Natural killer cell (primary cell): ENCODE results near the gene NLRP11. TPM values are rescaled to one million over a fixed set of nuclear protein-coding genes. Genes with fewer than 3 reads are reported as not detected.

Experiments used
- ATAC-seq, 3 donors: fragments of 150-1000 bp in 2 of 3; fragments of 200-7000 bp in 1 of 3; cut with Tn5 transposase; 1 replicate in 1 of 3; 2 replicates in 2 of 3; pipeline ENCODE4 v1.10.0; 2021; ENCODE audit warnings: mild to moderate bottlenecking in 2 of 3, moderate library complexity in 2 of 3
- DNase-seq, 2 donors: peaks; one replicate each; pipeline versions ENCODE4 v3.0.0 to v3.0.0-alpha.2; 2013 to 2021; ENCODE audit warnings: mixed read lengths in 1 of 2
- H3K27ac ChIP-seq: one replicate; pipeline ENCODE4 v1.5.1; 2013; ENCODE audit warnings: mild to moderate bottlenecking, low read length
- H3K27me3 ChIP-seq: one replicate; pipeline ENCODE4 v1.6.1; 2013; ENCODE audit warnings: low read length; ENCODE audit not compliant: control insufficient read depth, insufficient read depth
- H3K36me3 ChIP-seq: one replicate; pipeline ENCODE4 v1.6.1; 2013; ENCODE audit warnings: low read length; ENCODE audit not compliant: control insufficient read depth, insufficient read depth
- H3K4me1 ChIP-seq: one replicate; pipeline ENCODE4 v1.6.1; 2013; ENCODE audit warnings: low read length; ENCODE audit not compliant: control insufficient read depth, insufficient read depth
- H3K4me3 ChIP-seq: one replicate; pipeline ENCODE4 v1.5.1; 2013; ENCODE audit warnings: low read length
- H3K9me3 ChIP-seq: one replicate; pipeline ENCODE4 v1.6.1; 2013; ENCODE audit warnings: low read length; ENCODE audit not compliant: control insufficient read depth, insufficient read depth
- H3K27ac Mint-ChIP-seq, 2 donors: one replicate each; pipeline ENCODE4 v1.8.0; 2022; ENCODE audit warnings: mild to moderate bottlenecking in 2 of 2, mixed read lengths in 2 of 2, moderate library complexity in 1 of 2
- H3K27me3 Mint-ChIP-seq, 2 donors: one replicate each; pipeline ENCODE4 v1.8.0; 2022; ENCODE audit warnings: low read depth in 2 of 2, mixed read lengths in 2 of 2
- H3K36me3 Mint-ChIP-seq: one replicate; pipeline ENCODE4 v1.8.0; 2022; ENCODE audit warnings: mixed read lengths
- H3K4me1 Mint-ChIP-seq, 2 donors: one replicate each; pipeline ENCODE4 v1.8.0; 2022; ENCODE audit warnings: mixed read lengths in 2 of 2
- H3K4me3 Mint-ChIP-seq: one replicate; pipeline ENCODE4 v1.8.0; 2022; ENCODE audit warnings: mild to moderate bottlenecking, moderate library complexity, mixed read lengths
- H3K9me3 Mint-ChIP-seq, 2 donors: one replicate each; pipeline ENCODE4 v1.8.0; 2022; ENCODE audit warnings: mixed read lengths in 2 of 2
- CTCF ChIP-seq: fragments of 200-600 bp; IDR thresholded peaks from one replicate; pipeline ENCODE4 v1.8.0; 2022; ENCODE audit warnings: antibody characterized with exemption
- WGBS: methylation state at CpG from one replicate; pipeline ENCODE4 v1.1.7; 2013; ENCODE audit warnings: missing lambda C conversion rate; ENCODE audit not compliant: insufficient coverage; 5-methylcytosine and 5-hydroxymethylcytosine counted together
- intact Hi-C: fragments of 100-400 bp; cut with micrococcal nuclease; formaldehyde crosslinking; loops from one replicate; pipeline ENCODE4 v1.14.2; 2022
- total RNA-seq, 4 donors: library from RNA; stranded (reverse); fragments of 120-200 nt in 1 of 4; gene quantifications; one replicate each; pipeline versions ENCODE4 v1.2.3 to v1.2.4, GENCODE V29; 2013 to 2022

NLRP11 gene
- total RNA-seq, 3 donors from 2014 or later (not counting 1 experiment from before 2014, with no cell fraction given), result not detected

GRCh38 chr19:55836340-55836739 is 4.5 kb upstream of the NLRP11 start, which contains the start of gene NLRP4:
NLRP4 (plus strand) TSS chr19:55836540; CDS start chr19:55852081, 15,541 bp downstream.
- no peaks in the 10 kb centered on the region for H3K4me1 ChIP-seq
- Mint-ChIP-seq H3K27ac (no peak within 1 kb of the TSS), H3K4me3 (no peak within 1 kb of the TSS), H3K9me3 (peaks cover 0 to 2% of the 10 kb centered on the region in 2 donors), H3K4me1 (no peaks in the 10 kb centered on the region), H3K36me3 (no peaks in the 10 kb centered on the region), H3K27me3 (no peaks in the 10 kb centered on the region)
- no peaks in the 10 kb centered on the region for H3K36me3 ChIP-seq
- ATAC-seq, result no peak
- no peak within 1 kb of the TSS for H3K4me3 ChIP-seq
- no peak within 1 kb of the TSS for H3K27ac ChIP-seq
- intact Hi-C loops, result no loop called here
- H3K9me3 ChIP-seq, result peaks cover 4% of the 10 kb centered on the region
- 92% methylated on average over 15 of the region's 16 CpGs for WGBS
- TF ChIP-seq CTCF, result no peak
- DNase-seq, result no peak
- H3K27me3 ChIP-seq, result no peaks in the 10 kb centered on the region

- Mint-ChIP-seq H3K27ac (no peak overlapping the region), H3K4me1 (no peaks in the 10 kb centered on the region), H3K9me3 (peaks cover 0 to 2% of the 10 kb centered on the region in 2 donors), H3K36me3 (no peaks in the 10 kb centered on the region), H3K4me3 (no peak overlapping the region), H3K27me3 (no peaks in the 10 kb centered on the region)
- WGBS, result 100% methylated on average over 1 of the region's 4 CpGs
- Histone ChIP-seq H3K4me3 (no peak overlapping the region), H3K36me3 (no peaks in the 10 kb centered on the region), H3K9me3 (peaks cover 4% of the 10 kb centered on the region), H3K4me1 (no peaks in the 10 kb centered on the region), H3K27ac (no peak overlapping the region), H3K27me3 (no peaks in the 10 kb centered on the region)
- intact Hi-C loops, result no loop called here
- no peak for DNase-seq
- ATAC-seq, result no peak
- no peak for TF ChIP-seq CTCF
Measured at GRCh38 chr19:55832676-55833075, 877 bp upstream of the NLRP11 start.

DNA sequence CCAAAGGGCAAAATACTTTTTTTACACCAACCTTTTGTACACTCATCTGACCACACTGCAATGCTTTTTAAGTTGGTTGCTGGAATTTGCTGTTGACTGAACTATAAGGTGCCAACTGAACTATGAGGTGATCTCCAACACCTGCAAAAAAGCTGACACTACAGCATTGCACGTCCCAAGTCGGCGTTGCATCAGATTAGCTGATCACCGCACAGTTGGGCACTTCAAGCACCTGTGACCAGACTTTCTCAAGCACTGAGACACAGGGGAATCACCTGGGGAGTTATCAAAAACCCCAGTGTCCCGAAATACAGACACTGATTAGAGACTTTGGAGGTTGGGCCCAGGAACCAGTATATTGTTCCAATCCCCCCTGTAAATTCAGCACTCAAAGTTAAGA is 1.1 kb downstream of the NLRP11 start:
- Histone ChIP-seq H3K9me3 (no peaks in the 10 kb centered on the region), H3K27me3 (no peaks in the 10 kb centered on the region), H3K4me3 (no peak overlapping the region), H3K27ac (no peak overlapping the region), H3K36me3 (no peaks in the 10 kb centered on the region), H3K4me1 (no peaks in the 10 kb centered on the region)
- H3K36me3 Mint-ChIP-seq, result no peaks in the 10 kb centered on the region
- H3K9me3 Mint-ChIP-seq, result peaks cover 0 to 2% of the 10 kb centered on the region in 2 donors
- intact Hi-C loops, result no loop called here
- no peak for TF ChIP-seq CTCF
- H3K27ac Mint-ChIP-seq, result no peak overlapping the region
- DNase-seq, result no peak
- no peak overlapping the region for H3K4me3 Mint-ChIP-seq
- no peaks in the 10 kb centered on the region for H3K27me3 Mint-ChIP-seq
- WGBS, result 74% methylated on average over 5 of the region's 5 CpGs
- H3K4me1 Mint-ChIP-seq, result no peaks in the 10 kb centered on the region
- no peak for ATAC-seq

DNA sequence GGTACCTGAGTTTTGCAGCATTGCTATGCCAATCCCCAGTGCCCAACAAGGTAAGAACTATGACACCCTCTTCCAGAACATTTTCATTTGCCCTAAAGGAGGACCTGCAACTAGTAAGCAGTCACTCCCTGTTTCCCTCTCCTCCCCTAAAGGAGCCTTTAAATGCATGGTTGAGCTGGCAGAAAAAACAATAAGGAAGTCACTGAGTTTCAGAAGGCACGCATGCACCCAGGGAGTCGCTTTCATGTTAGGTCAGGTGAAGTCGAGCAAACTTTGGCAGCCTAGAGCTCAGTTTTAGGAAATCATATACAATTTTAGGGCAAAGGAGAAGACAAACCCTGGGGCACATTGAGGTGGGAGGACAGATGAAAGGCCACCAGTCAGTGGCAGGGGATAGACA is 11.8 kb downstream of the NLRP11 start:
- H3K27ac Mint-ChIP-seq, result no peak overlapping the region
- 82% methylated on average over 3 of the region's 3 CpGs for WGBS
- no peak for TF ChIP-seq CTCF

More for the DNA sequence above, 11.8 kb downstream of the NLRP11 start:
- no peaks in the 10 kb centered on the region for H3K36me3 Mint-ChIP-seq
- DNase-seq (no peak), ATAC-seq (no peak)
- H3K4me3 Mint-ChIP-seq, result no peak overlapping the region
- Histone ChIP-seq H3K4me3 (no peak overlapping the region), H3K36me3 (no peaks in the 10 kb centered on the region), H3K27ac (no peak overlapping the region), H3K27me3 (no peaks in the 10 kb centered on the region), H3K9me3 (no peaks in the 10 kb centered on the region), H3K4me1 (no peaks in the 10 kb centered on the region)
- no peaks in the 10 kb centered on the region for H3K4me1 Mint-ChIP-seq
- H3K27me3 Mint-ChIP-seq, result peaks cover 0 to 4% of the 10 kb centered on the region in 2 donors
- intact Hi-C loops, result no loop called here
- H3K9me3 Mint-ChIP-seq, result no peaks in the 10 kb centered on the region
